Activated T-cell treated with anti-CD3 and anti-CD28 coated beads, Interleukin-2, amount 50 U/mL, for 24 hours (primary cell): ENCODE data around the gene CGB3.
"Not testable (repeated sequence)": the region's sequence is repeated elsewhere in the genome, so short reads cannot be mapped to it uniquely, and the experiment has no call there.

Experiments used
- DNase-seq: peaks from one replicate; pipeline ENCODE4 v3.0.0-alpha.2; 2020
- H3K27ac Mint-ChIP-seq: 2 replicates; pipeline ENCODE4 v1.8.0; 2020; ENCODE audit warnings: mild to moderate bottlenecking, mixed read lengths
- H3K27me3 Mint-ChIP-seq: 2 replicates; pipeline ENCODE4 v1.8.0; 2020; ENCODE audit warnings: mixed read lengths
- H3K36me3 Mint-ChIP-seq: 2 replicates; pipeline ENCODE4 v1.8.0; 2020; ENCODE audit warnings: low read depth, mixed read lengths
- H3K4me1 Mint-ChIP-seq: 2 replicates; pipeline ENCODE4 v1.8.0; 2020; ENCODE audit warnings: low read depth, mixed read lengths
- H3K4me3 Mint-ChIP-seq: 2 replicates; pipeline ENCODE4 v1.8.0; 2020; ENCODE audit warnings: mild to moderate bottlenecking, moderate library complexity, mixed read lengths
- H3K9me3 Mint-ChIP-seq: 2 replicates; pipeline ENCODE4 v1.8.0; 2020; ENCODE audit warnings: mixed read lengths

CGB3 gene

DNA sequence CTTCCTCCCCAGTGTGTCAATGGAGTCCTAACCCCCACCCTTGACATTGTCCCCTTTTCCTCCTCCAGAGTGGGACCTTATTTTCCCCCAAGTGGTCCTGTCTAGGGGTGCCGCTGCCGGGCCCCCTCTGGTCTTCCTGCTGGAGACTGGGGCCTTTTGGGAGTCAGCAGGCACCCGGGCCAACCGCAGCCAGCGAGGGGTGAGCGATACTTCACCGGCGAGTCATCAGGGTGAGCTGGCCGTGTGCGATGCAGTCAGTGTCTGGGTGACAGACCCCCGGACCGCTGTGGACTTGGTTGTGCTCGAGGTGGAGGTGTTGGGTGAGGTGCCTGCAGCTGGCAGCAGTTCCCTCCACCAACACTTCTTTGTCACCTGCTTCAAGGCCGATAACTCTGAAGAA lies 5.6 kb upstream of the CGB3 start:
- H3K27me3 Mint-ChIP-seq, H3K4me3 Mint-ChIP-seq, H3K4me1 Mint-ChIP-seq, DNase-seq, H3K9me3 Mint-ChIP-seq, H3K36me3 Mint-ChIP-seq, H3K27ac Mint-ChIP-seq: not testable (repeated sequence)

DNA sequence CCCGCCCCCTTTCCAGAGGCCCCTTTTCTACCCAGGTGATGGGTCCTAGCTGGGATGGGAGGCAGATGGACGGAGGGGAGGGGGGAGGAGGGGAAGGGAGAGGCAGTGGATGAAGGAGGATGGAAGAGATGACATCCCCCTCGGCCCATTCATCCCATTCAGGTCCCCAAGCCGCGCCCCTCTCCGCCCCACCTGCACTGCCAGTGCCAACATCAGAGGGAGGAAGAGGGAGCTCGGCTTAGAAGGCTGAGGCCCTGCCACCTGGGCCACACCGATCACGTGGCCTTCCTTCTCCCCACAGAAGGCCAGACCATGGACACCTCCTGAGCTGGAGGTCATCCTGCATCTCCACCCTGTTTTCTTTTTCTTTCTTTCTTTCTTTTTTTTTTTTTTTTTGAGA lies 4.6 kb upstream of the CGB3 start:
- not testable (repeated sequence) for H3K27ac Mint-ChIP-seq, DNase-seq, H3K36me3 Mint-ChIP-seq, H3K4me1 Mint-ChIP-seq, H3K4me3 Mint-ChIP-seq, H3K27me3 Mint-ChIP-seq, H3K9me3 Mint-ChIP-seq

DNA sequence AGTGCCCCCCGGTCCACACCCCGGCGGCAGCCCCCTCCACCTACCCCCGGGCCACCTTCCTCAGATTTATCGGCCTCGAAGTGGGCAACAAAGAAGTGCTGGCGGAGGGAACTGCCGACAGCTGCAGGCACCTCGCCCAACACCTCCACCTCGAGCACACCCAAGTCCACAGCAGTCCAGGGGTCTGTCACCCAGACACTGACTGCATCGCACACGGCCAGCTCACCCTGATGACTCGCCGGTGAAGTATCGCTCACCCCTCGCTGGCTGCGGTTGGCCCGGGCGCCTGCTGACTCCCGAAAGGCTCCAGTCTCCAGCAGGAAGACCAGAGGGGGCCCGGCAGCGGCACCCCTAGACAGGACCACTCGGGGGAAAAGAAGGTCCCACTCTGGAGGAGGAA lies 1.5 kb upstream of the CGB3 start:
- not testable (repeated sequence) for DNase-seq, H3K4me3 Mint-ChIP-seq, H3K27me3 Mint-ChIP-seq, H3K36me3 Mint-ChIP-seq, H3K9me3 Mint-ChIP-seq, H3K27ac Mint-ChIP-seq
- H3K4me1 Mint-ChIP-seq: peaks cover 14% of the 10 kb centered on the region

DNA sequence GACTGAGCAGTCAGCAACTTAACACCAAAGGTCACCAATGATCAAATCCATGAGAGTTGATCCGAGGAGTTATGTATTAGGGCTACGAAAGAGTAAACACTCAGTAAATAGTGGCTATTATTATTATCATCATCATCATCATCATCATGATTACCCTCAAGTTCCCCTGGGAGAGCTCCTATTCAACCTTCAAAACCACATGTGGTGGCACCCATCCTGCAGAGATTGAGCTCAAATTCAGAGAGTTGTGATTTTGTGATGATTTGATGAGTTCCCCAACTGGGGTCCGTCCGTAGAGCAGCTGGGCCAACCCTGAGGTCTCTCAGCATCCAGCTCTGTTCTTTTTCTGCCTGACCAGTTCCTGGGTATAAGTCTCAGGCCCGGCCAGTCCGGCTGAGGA lies 955 bp upstream of the CGB3 start:
- not testable (repeated sequence) for DNase-seq, H3K9me3 Mint-ChIP-seq, H3K27me3 Mint-ChIP-seq, H3K27ac Mint-ChIP-seq, H3K36me3 Mint-ChIP-seq, H3K4me3 Mint-ChIP-seq
- peaks cover 14% of the 10 kb centered on the region for H3K4me1 Mint-ChIP-seq

DNA sequence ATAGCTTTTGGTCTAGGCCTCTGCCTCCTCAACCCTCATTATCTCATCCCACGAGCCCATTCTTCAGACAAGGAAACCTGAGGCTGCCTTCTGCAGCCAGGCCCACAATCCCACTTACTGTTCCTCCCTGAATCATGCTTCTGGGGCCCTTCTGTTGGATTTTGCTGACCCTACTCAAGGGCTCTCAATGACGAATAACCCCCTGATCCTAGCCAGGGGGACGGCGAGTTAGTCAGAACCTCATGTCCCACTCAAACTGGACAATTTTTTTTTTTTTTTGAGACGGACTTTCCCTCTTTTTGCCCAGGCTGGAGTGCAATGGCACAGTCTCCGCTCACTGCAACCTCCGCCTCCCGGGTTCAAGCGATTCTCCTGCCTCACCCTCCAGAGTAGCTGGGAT lies 2.0 kb downstream of the CGB3 start:
- no peaks in the 10 kb centered on the region for H3K9me3 Mint-ChIP-seq
- H3K4me3 Mint-ChIP-seq: no peak overlapping the region
- no peak overlapping the region for H3K27ac Mint-ChIP-seq
- peaks cover 34% of the 10 kb centered on the region for H3K4me1 Mint-ChIP-seq
- H3K27me3 Mint-ChIP-seq: peaks cover 12% of the 10 kb centered on the region
- DNase-seq: no peak
- peaks cover under 1% of the 10 kb centered on the region for H3K36me3 Mint-ChIP-seq

DNA sequence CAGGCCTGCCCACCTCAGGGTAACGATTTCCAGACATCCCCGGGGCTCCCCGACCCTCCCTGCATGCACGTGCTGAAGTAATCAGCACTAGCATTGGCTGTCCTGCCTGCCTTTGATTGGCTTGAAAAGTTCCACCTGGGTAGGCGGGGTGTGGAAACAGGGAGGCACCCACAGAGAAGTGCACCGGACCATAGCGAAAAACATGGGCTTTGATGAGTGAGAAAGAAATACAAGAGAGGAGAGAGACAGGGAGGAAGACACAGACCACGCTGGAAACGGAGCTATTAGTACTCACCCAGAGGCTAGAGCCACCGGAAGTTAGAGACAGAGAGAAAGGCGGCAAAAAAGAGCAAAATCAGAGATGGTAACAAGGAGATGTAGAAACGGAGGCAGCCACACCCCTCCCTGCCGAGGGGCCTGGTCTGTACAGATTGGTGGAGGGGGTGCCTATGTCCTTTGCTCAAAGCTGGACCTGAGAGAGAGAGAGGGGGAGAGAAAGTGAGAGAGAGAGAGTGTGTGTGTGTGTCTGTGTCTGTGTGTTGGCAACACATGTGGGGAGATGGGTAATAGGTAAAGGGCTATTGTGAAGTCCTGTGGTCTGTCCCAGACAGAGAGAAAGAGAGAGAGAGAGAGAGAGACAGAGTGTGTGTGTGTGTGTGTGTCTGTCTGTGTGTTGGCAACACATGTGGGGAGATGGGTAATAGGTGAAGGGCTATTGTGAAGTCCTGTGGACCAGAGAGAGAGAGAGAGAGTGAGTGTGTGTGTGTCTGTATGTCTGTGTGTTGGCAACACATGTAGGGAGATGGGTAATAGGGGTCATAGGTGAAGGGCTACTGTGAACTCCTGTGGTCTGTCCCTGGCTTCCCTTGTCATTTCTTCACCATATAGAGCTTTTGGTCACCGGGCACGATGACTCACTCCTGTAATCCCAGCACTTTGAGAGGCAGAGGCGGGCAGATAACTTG lies 2.9 kb downstream of the CGB3 start:
- Mint-ChIP-seq H3K27ac (peak overlapping the region; percentile 7), H3K4me1 (peaks cover 34% of the 10 kb centered on the region), H3K9me3 (no peaks in the 10 kb centered on the region), H3K36me3 (peaks cover 9% of the 10 kb centered on the region), H3K27me3 (peaks cover 12% of the 10 kb centered on the region), H3K4me3 (no peak overlapping the region)
- DNase-seq: no peak

DNA sequence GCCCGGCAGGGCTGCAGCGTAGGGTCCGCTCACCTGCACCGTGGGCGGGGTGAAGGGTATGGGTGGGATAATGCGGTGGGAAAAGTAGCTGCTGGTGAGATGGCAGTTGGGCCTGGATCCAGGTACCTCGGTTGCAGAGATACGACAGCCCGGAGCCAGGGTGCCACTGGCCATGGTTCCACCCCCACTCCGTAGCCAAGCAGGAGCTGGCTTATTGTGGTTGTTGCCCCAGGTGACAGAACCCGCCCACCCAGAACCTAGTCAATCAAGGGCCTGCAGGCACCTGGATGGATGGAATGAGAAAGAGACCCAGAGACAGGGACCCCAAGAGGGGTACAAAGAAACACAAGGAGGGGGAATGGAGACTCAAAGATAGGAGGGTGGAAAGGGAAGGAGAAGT lies 3.8 kb downstream of the CGB3 start:
- Mint-ChIP-seq H3K27ac (no peak overlapping the region), H3K4me1 (peaks cover 34% of the 10 kb centered on the region), H3K36me3 (peaks cover 18% of the 10 kb centered on the region), H3K4me3 (no peak overlapping the region), H3K27me3 (peaks cover 12% of the 10 kb centered on the region), H3K9me3 (no peaks in the 10 kb centered on the region)
- no peak for DNase-seq

DNA sequence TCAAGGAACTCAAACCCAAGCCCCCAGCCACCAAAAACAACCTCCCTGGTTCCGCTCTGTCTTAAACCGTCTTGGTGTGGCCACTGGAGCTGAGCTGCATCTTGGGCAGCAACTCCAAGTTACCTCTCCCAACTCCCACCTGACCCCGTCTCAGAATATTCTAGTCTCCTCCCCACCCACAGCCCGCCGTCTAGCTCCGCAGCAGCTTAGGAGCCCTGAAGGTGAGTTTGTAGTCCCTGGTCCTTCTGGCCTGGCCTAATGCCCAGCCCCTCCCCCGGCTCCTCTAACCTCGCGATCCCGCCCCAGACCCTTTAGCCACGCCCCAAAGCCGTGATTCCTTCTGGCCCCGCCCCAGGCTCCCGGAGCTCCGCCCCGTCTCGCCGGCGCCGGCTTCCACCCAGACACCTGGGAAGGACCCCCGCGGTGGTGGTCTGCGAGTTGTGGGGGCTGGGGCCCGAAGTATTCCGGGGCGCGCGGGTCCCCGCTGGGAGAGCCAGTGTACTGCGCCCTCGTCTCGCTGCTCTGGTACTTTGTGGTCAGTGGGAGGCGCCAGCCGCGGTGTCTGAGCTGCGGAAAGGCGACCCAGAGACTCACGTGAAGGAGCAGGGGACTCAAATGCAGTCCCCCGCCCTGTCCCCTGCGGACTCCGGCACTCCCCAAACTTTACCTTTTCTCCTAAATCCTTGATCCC lies 4.7 kb downstream of the CGB3 start:
- peaks cover 12% of the 10 kb centered on the region for H3K27me3 Mint-ChIP-seq
- peaks cover 34% of the 10 kb centered on the region for H3K4me1 Mint-ChIP-seq
- peak; percentile 84 for DNase-seq
- H3K4me3 Mint-ChIP-seq: peak overlapping the region; percentile 74
- H3K36me3 Mint-ChIP-seq: peaks cover 28% of the 10 kb centered on the region
- H3K27ac Mint-ChIP-seq: peak overlapping the region; percentile 73
- H3K9me3 Mint-ChIP-seq: no peaks in the 10 kb centered on the region

DNA sequence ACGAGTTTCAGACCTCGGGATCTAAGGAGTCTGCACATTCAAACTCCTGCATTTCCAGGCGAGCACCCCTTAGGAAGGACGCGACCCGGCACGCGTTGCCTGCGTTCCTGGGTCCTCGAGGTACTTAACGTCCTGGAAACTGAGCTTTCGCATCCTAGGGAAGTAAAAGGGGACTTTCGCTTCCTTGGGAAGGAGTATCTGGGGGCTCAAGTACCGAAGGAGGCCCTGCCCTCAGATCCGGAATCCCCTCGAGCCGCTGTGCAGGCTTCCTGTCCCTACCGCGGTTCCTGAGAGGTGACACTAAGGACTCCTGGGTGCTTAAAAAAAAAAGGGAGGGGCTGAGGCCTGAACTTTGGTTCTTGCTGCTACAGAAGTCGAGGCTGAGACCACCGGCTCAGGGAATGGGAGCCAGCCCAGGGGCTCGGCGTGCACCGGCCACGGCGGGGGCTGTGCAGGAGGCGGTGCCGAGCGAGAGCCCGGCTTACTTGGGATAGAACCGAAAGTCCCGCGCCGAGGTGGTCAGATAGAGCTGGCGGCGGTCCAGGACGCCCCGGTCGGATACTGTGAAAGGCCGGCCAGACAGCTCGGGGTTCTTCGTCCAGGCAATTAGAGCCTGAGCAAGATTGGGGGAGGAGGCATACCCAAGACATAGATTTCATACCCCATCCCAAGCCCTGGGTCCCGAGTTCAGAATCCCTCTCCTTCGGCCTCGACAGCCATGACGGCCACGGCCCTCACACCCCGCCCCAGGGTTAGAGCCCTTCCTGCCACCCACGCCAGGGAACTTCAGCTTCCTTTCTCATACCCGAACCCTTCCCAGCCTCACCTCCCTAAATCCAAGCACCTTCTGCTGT lies 5.5 kb downstream of the CGB3 start:
- H3K27me3 Mint-ChIP-seq: peaks cover 12% of the 10 kb centered on the region
- peak; percentile 54 for DNase-seq

DNA sequence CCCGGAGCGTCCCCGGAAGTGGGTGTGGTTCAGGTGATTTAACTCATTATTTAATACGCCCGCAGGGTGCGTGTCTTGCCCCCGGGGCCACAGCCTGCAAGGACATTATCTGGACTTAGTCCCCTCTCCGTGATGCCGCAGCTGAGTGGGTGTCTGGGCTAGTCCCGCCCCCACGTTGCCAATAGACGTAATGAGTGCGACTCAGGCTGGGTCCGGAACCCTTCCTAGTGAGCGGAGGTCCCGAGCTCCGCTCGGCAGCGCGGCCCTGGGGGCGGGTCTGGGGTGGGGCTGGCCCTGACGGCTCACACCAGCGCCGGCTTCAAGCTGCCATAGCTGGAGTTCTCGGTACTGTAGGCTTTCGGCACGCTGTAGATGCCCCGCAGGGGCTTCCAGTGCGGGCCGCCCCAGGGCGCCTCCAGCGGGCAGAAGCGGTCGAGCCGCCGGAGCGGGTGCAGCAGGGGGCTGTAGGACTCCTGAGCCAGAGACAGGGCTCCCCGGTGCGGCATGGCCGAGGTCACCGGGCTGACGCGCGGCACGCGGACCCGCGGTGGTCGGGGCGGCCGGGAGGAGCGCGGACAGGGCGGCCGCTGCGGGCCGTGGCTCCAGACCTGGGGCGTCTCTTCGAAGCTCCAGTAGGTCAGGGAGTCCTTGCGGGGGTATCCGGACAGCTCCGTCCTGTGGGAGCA lies 6.3 kb downstream of the CGB3 start:
- H3K9me3 Mint-ChIP-seq: no peaks in the 10 kb centered on the region
- peaks cover 34% of the 10 kb centered on the region for H3K4me1 Mint-ChIP-seq
- no peak overlapping the region for H3K27ac Mint-ChIP-seq
- H3K4me3 Mint-ChIP-seq: peak overlapping the region; percentile 74
- peaks cover 12% of the 10 kb centered on the region for H3K27me3 Mint-ChIP-seq
- peaks cover 42% of the 10 kb centered on the region for H3K36me3 Mint-ChIP-seq
- DNase-seq: peak; percentile 80

More for the DNA sequence above, 5.5 kb downstream of the CGB3 start:
- not testable (repeated sequence) for H3K9me3 Mint-ChIP-seq
- Mint-ChIP-seq H3K27ac (peak overlapping the region; percentile 73), H3K4me3 (peak overlapping the region; percentile 74), H3K36me3 (peaks cover 35% of the 10 kb centered on the region), H3K4me1 (peaks cover 34% of the 10 kb centered on the region)

DNA sequence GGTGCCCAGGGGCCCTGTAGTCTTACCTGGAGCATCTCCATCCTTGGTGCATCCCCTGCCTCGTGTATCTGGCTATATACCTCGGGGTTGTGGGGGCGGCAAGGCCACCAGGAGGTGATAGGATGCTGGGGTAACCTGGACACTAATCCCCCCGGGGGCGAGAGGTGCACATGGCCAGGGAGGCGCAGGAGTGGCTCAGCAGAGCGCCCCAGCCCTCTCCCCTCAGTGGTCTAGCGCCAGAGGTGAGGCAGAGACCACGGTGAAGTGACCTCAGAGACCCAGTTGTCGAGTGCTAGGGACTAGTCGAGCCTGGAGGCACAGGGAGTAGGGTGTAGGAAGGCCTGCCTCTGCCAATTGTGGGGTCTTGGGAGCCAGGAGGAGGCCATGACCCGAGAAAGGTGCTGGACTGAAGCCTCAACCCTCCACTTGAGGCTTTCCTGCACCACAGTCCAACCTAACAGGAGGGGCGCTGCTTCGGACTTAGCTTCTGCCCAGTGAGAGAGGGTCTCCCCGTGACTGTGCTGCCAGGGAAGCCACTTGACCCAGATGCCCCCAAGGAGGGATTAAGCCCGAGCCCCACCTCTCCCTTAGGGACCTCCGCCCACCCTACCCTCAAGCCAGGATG lies 7.0 kb downstream of the CGB3 start, which contains the start of gene LHB:
LHB (minus strand) TSS at position 51 of the 625 bp plus-strand sequence; CDS start at position 41, 10 bp downstream.
- DNase-seq: no peak
- H3K27ac Mint-ChIP-seq: no peak within 1 kb of the TSS
- peaks cover 49% of the 10 kb centered on the region for H3K36me3 Mint-ChIP-seq
- H3K9me3 Mint-ChIP-seq: no peaks in the 10 kb centered on the region
- H3K4me3 Mint-ChIP-seq: peak within 1 kb of the TSS; percentile 74
- H3K4me1 Mint-ChIP-seq: peaks cover 34% of the 10 kb centered on the region
- H3K27me3 Mint-ChIP-seq: peaks cover 12% of the 10 kb centered on the region

DNA sequence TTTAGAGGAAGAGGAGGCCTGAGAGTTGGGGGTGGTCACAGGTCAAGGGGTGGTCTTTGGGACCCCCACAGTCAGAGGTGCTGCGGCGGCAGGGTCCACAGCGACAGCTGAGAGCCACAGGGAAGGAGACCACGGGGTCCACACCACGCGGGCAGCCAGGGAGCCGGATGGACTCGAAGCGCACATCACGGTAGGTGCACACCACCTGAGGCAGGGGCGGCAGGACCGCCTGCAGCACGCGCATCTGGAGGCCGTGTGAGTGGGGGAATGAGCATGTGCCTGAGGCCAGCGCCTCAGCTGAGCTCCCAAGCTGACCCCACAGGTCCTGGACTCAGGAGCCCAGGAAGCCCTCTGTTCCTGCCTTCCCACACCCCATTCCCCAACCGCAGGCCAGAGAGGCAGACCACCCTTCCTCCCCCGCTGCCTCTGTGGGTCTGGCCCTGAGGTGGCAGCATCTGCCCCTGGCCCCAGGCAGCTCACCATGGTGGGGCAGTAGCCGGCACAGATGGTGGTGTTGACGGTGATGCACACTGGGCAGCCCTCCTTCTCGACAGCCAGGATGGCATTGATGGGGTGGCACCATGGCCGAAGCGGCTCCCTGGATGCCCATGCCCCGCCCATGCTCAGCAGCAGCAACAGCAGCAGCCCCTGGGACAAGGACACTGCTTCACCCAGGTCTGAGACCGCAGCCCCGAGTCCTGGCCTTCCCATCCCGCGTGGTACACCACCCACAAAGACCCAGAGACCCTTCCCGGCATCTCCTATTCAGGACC lies 7.9 kb downstream of the CGB3 start:
- H3K4me3 Mint-ChIP-seq: no peak overlapping the region
- peaks cover 58% of the 10 kb centered on the region for H3K36me3 Mint-ChIP-seq
- no peak overlapping the region for H3K27ac Mint-ChIP-seq
- peaks cover 26% of the 10 kb centered on the region for H3K4me1 Mint-ChIP-seq
- DNase-seq: no peak
- H3K9me3 Mint-ChIP-seq: no peaks in the 10 kb centered on the region
- peaks cover 12% of the 10 kb centered on the region for H3K27me3 Mint-ChIP-seq

DNA sequence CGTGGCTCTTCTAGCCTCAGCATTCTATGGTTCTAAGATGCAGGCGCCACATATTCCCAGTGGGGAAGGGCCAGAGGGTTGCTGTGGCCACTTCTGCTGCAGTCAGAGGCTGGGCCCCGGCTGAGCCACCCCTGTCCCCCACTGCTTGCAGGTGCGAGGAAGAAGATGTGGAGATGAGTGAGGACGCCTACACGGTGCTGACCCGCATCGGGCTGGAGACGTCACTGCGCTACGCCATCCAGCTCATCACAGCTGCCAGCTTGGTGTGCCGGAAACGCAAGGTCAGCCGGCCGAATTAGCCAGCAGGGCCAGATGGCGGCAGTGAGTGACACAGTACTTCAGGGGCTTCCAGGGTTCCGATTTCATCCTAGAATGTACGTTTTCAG lies 9.3 kb downstream of the CGB3 start:
- no peak for DNase-seq
- peaks cover 20% of the 10 kb centered on the region for H3K4me1 Mint-ChIP-seq
- H3K27ac Mint-ChIP-seq: no peak overlapping the region
- H3K4me3 Mint-ChIP-seq: no peak overlapping the region
- peaks cover 72% of the 10 kb centered on the region for H3K36me3 Mint-ChIP-seq
- H3K9me3 Mint-ChIP-seq: no peaks in the 10 kb centered on the region
- H3K27me3 Mint-ChIP-seq: peaks cover 8% of the 10 kb centered on the region
